ENCODE results near the gene JUN. TPM values are rescaled to one million over a fixed set of nuclear protein-coding genes. Genes with fewer than 3 reads are reported as not detected.

The JUN gene
- total RNA-seq, 3 donors from 2014 or later, result 138 to 303 (median 153) TPM

- Histone ChIP-seq H3K4me1 (ENCODE audit: low read depth) (no peaks in the 10 kb centered on the region), H3K4me3 (no peak overlapping the region), H3K36me3 (ENCODE audit: low read depth) (no peaks in the 10 kb centered on the region), H3K9me3 (no peaks in the 10 kb centered on the region)
- ATAC-seq (no peak), DNase-seq (no peak)
- intact Hi-C loops (cut with DNase I, micrococcal nuclease), result no loop called here
- no peak for TF ChIP-seq CTCF (IDR thresholded peaks at IDR 0.05)
Observed at GRCh38 chr1:58791106-58791505, 7.3 kb upstream of the JUN start.

- Histone ChIP-seq H3K36me3 (ENCODE audit: low read depth) (no peaks in the 10 kb centered on the region), H3K9me3 (no peaks in the 10 kb centered on the region), H3K4me1 (ENCODE audit: low read depth) (no peaks in the 10 kb centered on the region), H3K4me3 (no peak overlapping the region)
- DNase-seq (no peak), ATAC-seq (no peak)
- intact Hi-C loops (cut with DNase I, micrococcal nuclease), result loop anchor here in 1 of 2 donors (10.0 kb wide), 2 partner anchors 115 to 905 kb away; no protein-coding TSS in a partner anchor
- TF ChIP-seq CTCF (IDR thresholded peaks at IDR 0.05), result no peak
Observed at GRCh38 chr1:58789996-58790660, 6.3 kb upstream of the JUN start.

GRCh38 chr1:58789322-58789856 is 5.5 kb upstream of the JUN start:
- DNase-seq, result no peak
- TF ChIP-seq CTCF (IDR thresholded peaks at IDR 0.05), result no peak
- intact Hi-C loops (cut with DNase I, micrococcal nuclease), result loop anchor here in 1 of 2 donors (10.0 kb wide), 2 partner anchors 115 to 905 kb away; no protein-coding TSS in a partner anchor
- no peaks in the 10 kb centered on the region for H3K36me3 ChIP-seq (ENCODE audit: low read depth)
- no peak overlapping the region for H3K4me3 ChIP-seq
- no peaks in the 10 kb centered on the region for H3K9me3 ChIP-seq
- ATAC-seq, result no peak
- no peaks in the 10 kb centered on the region for H3K4me1 ChIP-seq (ENCODE audit: low read depth)

GRCh38 chr1:58788259-58788658 is 4.4 kb upstream of the JUN start:
- Histone ChIP-seq H3K4me1 (ENCODE audit: low read depth) (no peaks in the 10 kb centered on the region), H3K9me3 (no peaks in the 10 kb centered on the region), H3K4me3 (no peak overlapping the region), H3K36me3 (ENCODE audit: low read depth) (peaks cover 4% of the 10 kb centered on the region)
- intact Hi-C loops (cut with DNase I, micrococcal nuclease), result loop anchor here in 1 of 2 donors (10.0 kb wide), 2 partner anchors 117 to 907 kb away; no protein-coding TSS in a partner anchor
- ATAC-seq (no peak), DNase-seq (no peak)
- TF ChIP-seq CTCF (IDR thresholded peaks at IDR 0.05), result no peak

GRCh38 chr1:58786927-58787245 is 3.0 kb upstream of the JUN start:
- DNase-seq, result no peak
- no peak overlapping the region for H3K4me3 ChIP-seq
- no peaks in the 10 kb centered on the region for H3K9me3 ChIP-seq
- H3K36me3 ChIP-seq (ENCODE audit: low read depth), result peaks cover 4% of the 10 kb centered on the region
- no peak for TF ChIP-seq CTCF (IDR thresholded peaks at IDR 0.05)
- no peaks in the 10 kb centered on the region for H3K4me1 ChIP-seq (ENCODE audit: low read depth)
- intact Hi-C loops (cut with DNase I, micrococcal nuclease), result loop anchor here in 1 of 2 donors (10.0 kb wide), 2 partner anchors 118 to 908 kb away; no protein-coding TSS in a partner anchor
- ATAC-seq, result no peak

All from mucosa of descending colon (tissue), 3 donors.